HCT116 (cell line): ENCODE measurements around the gene TAC3. TPM values are rescaled to one million over a fixed set of nuclear protein-coding genes. Genes with fewer than 3 reads are reported as not detected.

Source experiments
- ATAC-seq: fragments of 200-7000 bp; cut with Tn5 transposase; 2 replicates; pipeline ENCODE4 v1.9.1; 2020; ENCODE audit warnings: mild to moderate bottlenecking, moderate library complexity
- BruUV-seq: library from RNA; stranded (reverse); fragments of 400-500 nt; replicated peaks from 2 replicates; lab custom pipeline; 2021; lab: Mats Ljungman, UMichigan
- CTCF ChIA-PET: fragments of 300-600 bp; sonication (Branson Sonifier 250); formaldehyde crosslinking; loops from one replicate; lab custom pipeline; 2021; ENCODE audit warnings: antibody characterized with exemption; lab: Charles Lee
- POLR2A ChIA-PET: fragments of 300-600, 350-600 bp; sonication (Branson Sonifier 250); formaldehyde crosslinking; loops from one replicate; lab custom pipeline; 2021; ENCODE audit warnings: antibody characterized with exemption; lab: Charles Lee
- RAD21 ChIA-PET, 2 experiments: fragments of 300-600 bp; sonication (Branson Sonifier 250); formaldehyde crosslinking; loops; one replicate each; lab custom pipeline; 2023; ENCODE audit warnings: low total read pairs in 2 of 2; ENCODE audit not compliant: uncharacterized antibody in 2 of 2, unreplicated experiment in 2 of 2, low non-redundant PET in 1 of 2; lab: Charles Lee
- DNase-seq: peaks from one replicate; pipeline ENCODE4 v3.0.0-alpha.2; 2010; ENCODE audit warnings: low read depth, low spot score
- H2AFZ ChIP-seq: fragments of 200-600 bp; shearing (Covaris generic), sonication (generic); 2 replicates; pipeline ENCODE4 v1.6.1; 2017; ENCODE audit warnings: low read depth, mixed run types, mixed read lengths, antibody characterized with exemption, low read length; ENCODE audit not compliant: poor library complexity, severe bottlenecking
- H3K27ac ChIP-seq: 2 replicates; pipeline ENCODE4 v1.5.1; 2012; ENCODE audit warnings: low read depth, low read length
- H3K27me3 ChIP-seq: fragments of 200-600 bp; sonication (generic); 2 replicates; pipeline ENCODE4 v1.6.1; 2016; ENCODE audit warnings: mixed run types, low read length, mixed read lengths; ENCODE audit not compliant: insufficient read depth
- H3K36me3 ChIP-seq, 2 experiments: fragments of 200-500 bp in 1 of 2; fragments of 200-600 bp in 1 of 2; sonication (Bioruptor generic) in 1 of 2; sonication (generic) in 1 of 2; 2 replicates each; pipeline versions ENCODE4 v1.5.1 to v1.6.1; 2014 to 2016; ENCODE audit warnings: low read length in 2 of 2, inconsistent platforms in 1 of 2, mixed read lengths in 1 of 2, mixed run types in 1 of 2; ENCODE audit not compliant: insufficient read depth in 2 of 2, control insufficient read depth in 1 of 2
- H3K4me1 ChIP-seq, 2 experiments: fragments of 200-600 bp in 1 of 2; sonication (generic) in 1 of 2; 2 replicates each; pipeline versions ENCODE4 v1.5.1 to v1.6.1; 2012 to 2017; ENCODE audit warnings: low read length in 2 of 2, inconsistent platforms in 1 of 2, mild to moderate bottlenecking in 1 of 2, mixed read lengths in 1 of 2, mixed run types in 1 of 2, moderate library complexity in 1 of 2; ENCODE audit not compliant: insufficient read depth in 2 of 2, control insufficient read depth in 1 of 2
- H3K4me2 ChIP-seq: fragments of 200-600 bp; sonication (generic); 2 replicates; pipeline ENCODE4 v1.6.1; 2017; ENCODE audit warnings: mixed run types, low read length, mixed read lengths
- H3K4me3 ChIP-seq, 2 experiments: fragments of 200-600 bp in 1 of 2; sonication (generic) in 1 of 2; replicated peaks in 1 of 2; 2 replicates each; pipeline ENCODE4 v1.5.1; 2011 to 2016; ENCODE audit warnings: low read length in 2 of 2, control low read depth in 1 of 2, low read depth in 1 of 2, mild to moderate bottlenecking in 1 of 2, mixed read lengths in 1 of 2, mixed run types in 1 of 2
- H3K79me2 ChIP-seq: fragments of 200-600 bp; sonication (generic); 2 replicates; pipeline ENCODE4 v1.6.1; 2017; ENCODE audit warnings: mild to moderate bottlenecking, mixed run types, low read length, moderate library complexity, mixed read lengths; ENCODE audit not compliant: insufficient read depth
- H3K9ac ChIP-seq: fragments of 200-600 bp; sonication (generic); 2 replicates; pipeline ENCODE4 v1.6.1; 2016; ENCODE audit warnings: low read length, mixed read lengths
- H3K9me2 ChIP-seq: fragments of 200-600 bp; sonication (generic), shearing (Covaris generic); 2 replicates; pipeline ENCODE4 v1.6.1; 2017; ENCODE audit warnings: mixed run types, mild to moderate bottlenecking, moderate library complexity; ENCODE audit not compliant: insufficient read depth
- H3K9me3 ChIP-seq, 2 experiments: fragments of 200-500 bp in 1 of 2; fragments of 200-600 bp in 1 of 2; sonication (Bioruptor generic) in 1 of 2; sonication (generic) in 1 of 2; 2 replicates each; pipeline ENCODE4 v1.6.1; 2014 to 2017; ENCODE audit warnings: low read length in 2 of 2, mixed read lengths in 2 of 2, inconsistent platforms in 1 of 2, low read depth in 1 of 2, mild to moderate bottlenecking in 1 of 2, mixed run types in 1 of 2, moderate library complexity in 1 of 2; ENCODE audit not compliant: control insufficient read depth in 1 of 2, insufficient read depth in 1 of 2
- H4K20me1 ChIP-seq: fragments of 200-600 bp; sonication (generic), shearing (Covaris generic); 2 replicates; pipeline ENCODE4 v1.6.1; 2017; ENCODE audit warnings: mixed run types, mild to moderate bottlenecking, moderate library complexity; ENCODE audit not compliant: insufficient read depth
- CBX3 ChIP-seq: IDR thresholded peaks from 2 replicates; pipeline ENCODE4 v1.6.1; 2012; ENCODE audit warnings: low read depth
- CEBPB ChIP-seq: IDR thresholded peaks from 2 replicates; pipeline ENCODE4 v1.6.1; 2012; ENCODE audit warnings: low read depth
- EZH2 ChIP-seq: fragments of 200-600 bp; sonication (generic); IDR thresholded peaks from 2 replicates; pipeline ENCODE4 v1.6.1; 2017; ENCODE audit warnings: antibody characterized with exemption, mixed run types
- JUND ChIP-seq: IDR thresholded peaks from 2 replicates; pipeline ENCODE4 v1.6.1; 2012
- POLR2A ChIP-seq: IDR thresholded peaks from 2 replicates; pipeline ENCODE4 v1.7.0; 2011; ENCODE audit warnings: borderline replicate concordance; ENCODE audit not compliant: insufficient read depth, insufficient read length; ENCODE audit errors: extremely low read depth
- SP1 ChIP-seq: IDR thresholded peaks from 2 replicates; pipeline ENCODE4 v1.6.1; 2012; ENCODE audit warnings: low read depth
- SRF ChIP-seq: IDR thresholded peaks from 2 replicates; pipeline ENCODE4 v1.6.1; 2012; ENCODE audit warnings: low read depth
- TCF7L2 ChIP-seq: IDR thresholded peaks from 2 replicates; pipeline ENCODE4 v1.7.0; 2011; ENCODE audit warnings: borderline replicate concordance, inconsistent platforms; ENCODE audit not compliant: insufficient read depth, insufficient read length; ENCODE audit errors: extremely low read depth
- YY1 ChIP-seq: IDR thresholded peaks from 2 replicates; pipeline ENCODE4 v1.6.1; 2011; ENCODE audit warnings: low read length, low read depth, moderate library complexity, mild to moderate bottlenecking; ENCODE audit not compliant: insufficient replicate concordance; ENCODE audit errors: extremely low read depth
- ZNF274 ChIP-seq: fragments of 200-500 bp; sonication (Bioruptor generic); IDR thresholded peaks from 2 replicates; pipeline ENCODE4 v1.6.1; 2014; ENCODE audit warnings: mild to moderate bottlenecking, low read depth, low read length, inconsistent platforms
- intact Hi-C: fragments of 100-400 bp; cut with micrococcal nuclease; formaldehyde crosslinking; loops from 2 replicates; pipeline ENCODE4 v1.10.0; 2022
- total RNA-seq: library from RNA; stranded (reverse); gene quantifications from one replicate; pipeline ENCODE4 v1.2.1, GENCODE V29; 2021; ENCODE audit not compliant: unreplicated experiment
- TF ChIP-seq, protein P1 (sequence below): IDR thresholded peaks from 2 replicates; pipeline ENCODE4 v1.6.1; 2011; ENCODE audit warnings: mild to moderate bottlenecking, low read length, moderate library complexity; ENCODE audit not compliant: insufficient replicate concordance; ENCODE audit errors: extremely low read depth

The TAC3 gene
- total RNA-seq, 1 experiment from 2014 or later = not detected

DNA sequence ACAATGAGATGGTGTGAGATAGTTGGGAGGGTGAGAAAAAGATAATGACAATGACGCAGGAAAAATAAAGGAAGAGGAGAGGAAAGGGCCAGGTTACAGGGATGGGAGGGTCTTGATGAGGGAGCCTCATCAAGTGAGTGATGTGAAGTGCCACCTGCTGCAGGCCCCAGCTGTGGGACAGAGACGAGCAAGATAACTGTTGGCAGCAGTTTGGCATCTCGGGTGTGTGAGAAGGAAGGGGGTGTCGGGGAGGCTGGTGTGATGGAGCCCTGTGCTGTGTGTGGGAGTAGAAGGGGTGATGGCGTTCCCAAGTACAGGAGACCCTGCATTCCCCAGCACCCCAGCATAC lies 11.4 kb upstream of the TAC3 start:
- Histone ChIP-seq H3K79me2 (no peaks in the 10 kb centered on the region), H3K36me3 (no peaks in the 10 kb centered on the region), H3K27me3 (peaks cover 6% of the 10 kb centered on the region; the same call in 1 of the 2 replicates), H2AFZ (no peak overlapping the region), H3K9me2 (no peaks in the 10 kb centered on the region), H3K9me3 (no peaks in the 10 kb centered on the region), H3K4me3 (no peak overlapping the region), H3K4me2 (no peak overlapping the region), H3K9ac (no peak overlapping the region), H3K4me1 (peaks cover 12 to 13% of the 10 kb centered on the region in 2 experiments), H4K20me1 (no peaks in the 10 kb centered on the region), H3K27ac (no peak overlapping the region)
- CTCF ChIA-PET = no interaction called here
- no peak for TF ChIP-seq CBX3
- TF ChIP-seq, protein P1, sequence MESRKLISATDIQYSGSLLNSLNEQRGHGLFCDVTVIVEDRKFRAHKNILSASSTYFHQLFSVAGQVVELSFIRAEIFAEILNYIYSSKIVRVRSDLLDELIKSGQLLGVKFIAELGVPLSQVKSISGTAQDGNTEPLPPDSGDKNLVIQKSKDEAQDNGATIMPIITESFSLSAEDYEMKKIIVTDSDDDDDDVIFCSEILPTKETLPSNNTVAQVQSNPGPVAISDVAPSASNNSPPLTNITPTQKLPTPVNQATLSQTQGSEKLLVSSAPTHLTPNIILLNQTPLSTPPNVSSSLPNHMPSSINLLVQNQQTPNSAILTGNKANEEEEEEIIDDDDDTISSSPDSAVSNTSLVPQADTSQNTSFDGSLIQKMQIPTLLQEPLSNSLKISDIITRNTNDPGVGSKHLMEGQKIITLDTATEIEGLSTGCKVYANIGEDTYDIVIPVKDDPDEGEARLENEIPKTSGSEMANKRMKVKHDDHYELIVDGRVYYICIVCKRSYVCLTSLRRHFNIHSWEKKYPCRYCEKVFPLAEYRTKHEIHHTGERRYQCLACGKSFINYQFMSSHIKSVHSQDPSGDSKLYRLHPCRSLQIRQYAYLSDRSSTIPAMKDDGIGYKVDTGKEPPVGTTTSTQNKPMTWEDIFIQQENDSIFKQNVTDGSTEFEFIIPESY = no peak
- TF ChIP-seq YY1 = no peak
- TF ChIP-seq ZNF274 = no peak
- no peak for TF ChIP-seq SP1
- no peak for TF ChIP-seq EZH2
- TF ChIP-seq JUND = no peak
- TF ChIP-seq POLR2A = no peak
- TF ChIP-seq CEBPB = no peak
- no peak for TF ChIP-seq TCF7L2
- TF ChIP-seq SRF = no peak
- intact Hi-C loops = no loop called here
- no peak for DNase-seq
- ATAC-seq = no peak
- RAD21 ChIA-PET = no interaction called here
- POLR2A ChIA-PET = interaction anchor here (1.1 to 1.3 kb wide), 2 partner anchors 10 to 303 kb away, joined by 3 to 4 read pairs; partner anchors contain the start of gene NACA
- BruUV-seq = no TSS peak
